Embryonic facial prominence (tissue), 1 donor: ENCODE data around the gene MAN2B2.

Experiments
- DNase-seq: peaks from one replicate; pipeline ENCODE4 v3.0.0-alpha.2; 2016; ENCODE audit errors: extremely low spot score

MAN2B2 gene

DNA sequence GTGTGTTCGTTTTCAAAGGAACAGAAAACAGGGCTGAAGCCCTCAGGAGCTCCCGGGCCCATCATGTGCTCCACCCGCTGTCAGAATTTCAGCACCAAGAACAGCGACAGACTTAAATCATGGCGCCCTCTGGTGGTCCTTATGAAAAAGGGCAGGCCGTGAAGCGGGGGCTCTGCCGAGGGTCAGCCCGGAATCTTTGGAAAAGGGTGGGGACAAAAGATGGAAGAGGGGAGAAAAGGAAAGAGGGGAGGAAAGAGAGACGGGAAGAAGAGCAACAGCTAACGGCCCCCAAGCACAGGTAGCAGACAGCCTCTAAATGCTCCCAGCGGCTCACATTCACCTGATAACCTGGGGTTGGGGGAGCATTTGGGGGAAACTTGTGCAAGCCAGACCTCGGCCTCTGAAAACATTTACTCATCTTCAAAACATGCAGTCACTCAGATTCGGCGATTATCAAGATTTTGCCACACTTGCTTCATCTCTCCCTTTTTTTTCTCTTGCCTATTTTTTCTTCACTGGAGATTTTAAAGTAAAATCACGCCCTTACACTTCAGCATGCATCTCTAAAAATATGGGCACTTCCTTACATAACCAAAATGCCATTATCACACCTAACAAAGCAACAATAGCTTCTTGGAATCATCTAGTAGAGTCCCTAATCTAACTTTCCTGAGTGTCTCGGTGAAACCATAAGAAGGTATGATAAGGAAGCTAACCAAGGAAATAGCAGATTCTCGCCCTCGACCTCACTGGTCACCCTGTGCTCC is 28.1 kb upstream of the MAN2B2 start:
- peak; percentile 39 for DNase-seq

DNA sequence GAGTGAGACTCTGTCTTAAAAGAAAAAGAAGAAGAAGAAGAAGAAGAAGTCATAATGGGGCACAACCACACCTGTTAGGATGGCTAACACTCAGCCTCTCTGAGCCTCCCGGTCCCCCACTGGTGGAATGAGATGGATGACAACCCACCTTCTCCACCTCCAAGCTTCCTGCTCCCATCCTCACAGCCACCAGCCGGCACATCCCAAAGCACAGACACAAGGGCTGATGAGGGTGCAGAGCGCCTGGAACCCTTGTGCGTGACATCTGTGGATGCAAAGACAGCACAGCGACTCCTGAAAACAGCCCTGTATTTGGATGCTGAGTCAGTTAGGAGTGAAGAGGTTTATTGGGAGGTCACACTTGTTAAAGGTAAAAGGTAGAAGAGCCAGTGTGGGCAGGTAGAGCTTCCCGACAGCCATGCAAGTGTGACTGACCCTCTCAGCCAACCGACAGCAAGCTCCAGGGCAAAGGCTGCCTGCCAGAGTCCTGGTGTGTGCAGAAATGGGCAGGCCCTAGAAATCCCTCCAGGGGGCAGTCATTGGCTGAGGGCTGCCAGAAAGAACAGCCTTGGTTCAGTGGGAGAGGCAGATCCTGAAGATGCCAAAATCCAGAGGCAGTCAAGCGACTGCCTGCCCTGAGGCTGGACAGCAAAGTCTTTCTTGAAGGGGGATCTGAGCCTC is 26.6 kb upstream of the MAN2B2 start:
- DNase-seq = no peak

DNA sequence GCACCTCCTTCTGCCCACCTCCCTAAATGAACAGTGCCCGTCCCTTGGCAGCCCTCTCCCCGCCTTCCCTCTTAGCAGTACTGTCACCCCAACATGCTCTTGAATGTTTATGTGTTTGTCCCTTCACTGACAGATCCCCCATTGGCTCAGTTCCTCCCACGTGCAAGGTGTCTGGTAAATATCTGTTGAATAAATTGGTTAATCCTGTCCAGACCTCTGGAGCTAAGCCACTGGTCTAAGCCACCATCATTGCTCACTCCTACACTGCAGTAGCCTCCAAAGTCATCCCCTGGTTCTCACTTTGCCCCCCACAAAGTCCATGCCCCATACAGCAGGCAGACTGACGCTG is 26.1 kb upstream of the MAN2B2 start:
- no peak for DNase-seq

GRCh38 chr4:6549445-6549844 is 25.5 kb upstream of the MAN2B2 start:
- no peak for DNase-seq

- DNase-seq = no peak
Observed at GRCh38 chr4:6549890-6550620, 24.9 kb upstream of the MAN2B2 start.

DNA sequence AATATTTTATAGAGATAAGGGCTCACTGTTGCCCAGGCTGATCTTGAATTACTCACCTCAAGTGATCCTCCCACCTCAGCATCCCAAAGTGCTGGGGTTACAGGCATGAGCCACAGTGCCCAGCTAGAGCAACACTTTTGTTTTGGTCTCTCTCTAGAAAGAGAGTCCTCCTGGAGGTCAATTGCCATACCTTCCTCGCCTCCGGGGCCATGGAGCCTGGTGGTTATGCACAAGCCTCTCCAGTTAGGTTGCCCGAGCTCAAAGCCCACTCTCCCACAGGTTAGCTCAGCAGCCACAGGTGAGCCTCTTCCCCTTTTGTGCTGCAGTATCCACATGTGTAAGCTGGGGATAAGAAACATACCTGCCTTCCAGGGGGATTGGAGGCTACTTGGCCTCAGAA is 24.2 kb upstream of the MAN2B2 start:
- DNase-seq = no peak

GRCh38 chr4:6551660-6552059 is 23.3 kb upstream of the MAN2B2 start:
- DNase-seq = no peak

DNA sequence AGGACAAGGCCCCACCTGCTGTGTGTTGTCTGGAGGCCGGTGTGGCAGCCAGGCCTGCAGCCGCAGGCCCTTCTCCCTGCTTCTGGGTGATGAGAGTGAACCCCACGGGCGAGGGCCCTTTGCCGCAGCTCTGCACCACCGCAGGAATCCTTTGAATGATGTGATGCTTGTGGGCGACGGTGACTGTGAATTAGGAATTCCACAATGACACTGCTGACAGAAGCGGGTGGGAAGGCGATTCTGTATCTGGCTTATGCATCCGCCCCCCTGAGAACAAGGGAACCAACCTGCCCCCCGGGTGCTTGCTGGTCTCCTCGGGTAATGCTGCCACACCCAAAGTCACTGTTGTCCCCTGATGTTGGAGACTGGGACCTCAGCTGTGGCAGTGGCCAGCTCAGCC is 19.5 kb upstream of the MAN2B2 start:
- DNase-seq = no peak

GRCh38 chr4:6556263-6556662 is 18.7 kb upstream of the MAN2B2 start:
- DNase-seq = no peak

- DNase-seq = no peak
Observed at GRCh38 chr4:6557185-6557584, 17.8 kb upstream of the MAN2B2 start.

GRCh38 chr4:6557856-6558255 is 17.1 kb upstream of the MAN2B2 start:
- DNase-seq = no peak

GRCh38 chr4:6560416-6561172 is 14.4 kb upstream of the MAN2B2 start:
- DNase-seq = no peak

GRCh38 chr4:6561173-6561516 is 13.8 kb upstream of the MAN2B2 start:
- DNase-seq = no peak

GRCh38 chr4:6561706-6562371 is 13.2 kb upstream of the MAN2B2 start:
- no peak for DNase-seq

- no peak for DNase-seq
Observed at GRCh38 chr4:6562931-6563901, 11.8 kb upstream of the MAN2B2 start.

DNA sequence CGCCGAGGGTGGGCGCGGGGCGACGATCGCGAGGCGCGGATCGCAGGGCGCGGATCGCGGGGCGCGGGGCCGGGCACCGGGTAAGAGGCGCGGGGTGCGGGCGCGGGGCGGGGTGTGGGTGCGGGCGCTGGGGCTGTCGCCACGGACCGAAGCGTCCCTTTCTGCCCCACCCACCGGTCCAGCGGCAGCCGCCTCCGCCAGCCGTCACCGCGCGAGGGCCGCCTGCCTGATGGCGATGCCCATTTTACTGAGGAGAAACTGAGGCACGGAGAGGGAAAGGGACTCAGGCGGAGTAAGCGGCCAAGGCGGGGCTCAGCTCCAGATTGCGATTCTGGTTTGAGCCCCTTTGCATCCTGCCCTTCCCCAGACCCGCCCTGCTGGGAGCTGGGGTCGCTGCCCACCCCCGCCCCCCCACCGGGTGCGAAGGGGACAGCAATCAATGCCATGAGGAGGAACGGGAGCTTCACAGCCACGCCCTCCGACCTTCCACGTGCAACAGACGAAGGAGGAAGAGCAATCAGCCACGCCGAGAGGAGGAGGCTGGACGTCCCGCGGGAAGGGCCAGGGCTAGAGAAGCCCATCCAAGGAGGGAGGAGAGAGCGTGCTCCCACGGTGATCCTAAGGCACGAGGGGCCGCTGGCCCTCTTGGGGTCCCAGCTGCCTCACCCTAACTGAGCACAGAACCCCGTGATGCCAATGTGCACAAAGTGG is 10.9 kb upstream of the MAN2B2 start:
- DNase-seq = no peak

DNA sequence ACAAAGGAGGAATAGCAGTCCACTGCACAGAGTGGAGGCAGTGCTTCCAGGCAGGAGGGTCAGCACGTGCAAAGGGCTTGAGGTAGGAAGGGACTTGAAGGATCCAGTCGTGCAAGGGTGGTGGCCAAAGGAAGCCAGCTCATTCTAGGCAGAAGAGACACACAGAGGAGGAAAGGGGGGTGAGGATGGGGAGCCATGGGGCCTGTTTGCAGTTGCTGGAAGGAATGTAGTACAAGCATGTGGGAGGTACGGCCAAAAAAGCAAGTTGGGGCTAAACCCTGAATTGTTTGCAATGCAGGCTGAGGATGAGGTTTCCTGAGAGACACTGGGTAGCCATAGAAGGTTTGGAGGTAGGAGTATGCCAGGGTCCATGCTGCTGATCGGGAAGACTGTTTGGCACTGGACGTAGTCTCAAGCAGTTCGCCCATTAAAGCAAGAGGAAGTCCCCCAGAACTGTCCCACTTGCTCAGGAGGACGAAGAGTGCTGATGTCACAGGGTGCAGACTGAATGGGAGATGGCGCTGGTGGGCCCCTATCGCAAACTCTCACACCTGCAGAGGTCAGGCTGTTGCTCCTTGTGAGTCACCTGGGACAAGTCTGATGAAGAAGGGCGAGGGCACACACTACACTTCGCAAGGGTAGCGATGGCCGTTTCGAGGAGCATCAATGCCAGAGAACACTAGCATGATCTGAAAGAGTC is 9.1 kb upstream of the MAN2B2 start:
- no peak for DNase-seq

DNA sequence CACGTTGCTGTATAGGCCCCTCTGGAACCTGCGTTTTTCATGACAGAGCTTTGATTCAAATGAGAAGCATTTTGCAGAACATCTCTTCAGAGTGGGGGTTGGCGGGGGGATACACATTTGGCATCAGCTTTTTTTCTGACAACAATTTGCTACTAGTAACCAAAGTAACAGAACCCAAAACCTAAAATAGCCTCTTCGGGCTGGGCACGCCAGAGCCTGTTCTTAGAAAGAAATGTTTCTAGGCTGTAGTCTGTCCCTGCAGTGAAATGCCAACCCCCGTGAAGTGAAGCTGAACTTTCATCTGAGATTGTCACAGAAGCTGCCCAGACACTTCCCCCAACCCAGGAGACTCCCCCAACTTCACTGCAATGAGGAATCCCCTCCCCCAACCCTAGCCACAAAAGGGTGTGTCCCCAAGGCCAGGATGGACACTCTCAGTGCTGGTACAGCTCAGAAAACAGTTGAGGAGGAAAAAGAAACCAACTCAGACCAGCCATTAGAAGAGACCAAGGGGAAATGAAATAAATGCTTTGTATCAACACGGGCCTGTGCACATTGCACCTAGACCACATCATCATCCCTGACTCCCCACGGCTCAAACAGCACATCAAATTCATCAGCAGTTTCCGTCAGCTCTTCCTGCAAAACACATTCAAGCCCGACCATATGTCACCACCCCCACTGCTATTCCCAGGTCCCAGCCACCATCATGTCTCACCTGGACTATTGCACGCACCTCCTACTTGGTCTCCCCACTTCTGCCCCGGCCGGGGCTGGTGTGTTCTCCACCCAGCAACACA is 8.4 kb upstream of the MAN2B2 start:
- no peak for DNase-seq
